GM23338 (cell line): ENCODE data around the gene OAS3. TPM values are rescaled to one million over a fixed set of nuclear protein-coding genes. Genes with fewer than 3 reads are reported as not detected.

Experiments
- ATAC-seq: fragments of 200-7000 bp; cut with Tn5 transposase; 3 replicates; pipeline ENCODE4 v1.9.1; 2020
- DNase-seq: peaks from one replicate; pipeline ENCODE4 v3.0.0-alpha.2; 2015; ENCODE audit warnings: low spot score
- H2AFZ ChIP-seq: fragments of 200-600 bp; sonication (generic); 2 replicates; pipeline ENCODE4 v1.8.0; 2016; ENCODE audit warnings: antibody characterized with exemption, mild to moderate bottlenecking, moderate library complexity
- H3F3A ChIP-seq: fragments of 200-600 bp; sonication (generic); replicated peaks from 2 replicates; pipeline ENCODE4 v1.8.0; 2017; ENCODE audit warnings: antibody characterized with exemption, mixed run types, low read depth
- H3K27ac ChIP-seq: fragments of 200-600 bp; sonication (generic); 2 replicates; pipeline ENCODE4 v1.6.1; 2016; ENCODE audit warnings: low read depth
- H3K27me3 ChIP-seq: fragments of 200-600 bp; sonication (generic); 2 replicates; pipeline ENCODE4 v1.8.0; 2016; ENCODE audit warnings: mild to moderate bottlenecking, mixed run types, moderate library complexity; ENCODE audit not compliant: insufficient read depth
- H3K36me3 ChIP-seq: fragments of 200-600 bp; sonication (generic); 2 replicates; pipeline ENCODE4 v1.8.0; 2016; ENCODE audit warnings: mild to moderate bottlenecking; ENCODE audit not compliant: insufficient read depth
- H3K4me1 ChIP-seq: fragments of 200-600 bp; sonication (generic); 2 replicates; pipeline ENCODE4 v1.8.0; 2016; ENCODE audit warnings: mild to moderate bottlenecking, moderate library complexity; ENCODE audit not compliant: insufficient read depth
- H3K4me2 ChIP-seq: fragments of 200-600 bp; sonication (generic); 2 replicates; pipeline ENCODE4 v1.7.1; 2017; ENCODE audit warnings: mixed run types
- H3K4me3 ChIP-seq: fragments of 200-600 bp; sonication (generic); 2 replicates; pipeline ENCODE4 v1.6.1; 2016; ENCODE audit warnings: mixed run types
- H3K79me2 ChIP-seq: fragments of 200-600 bp; sonication (generic); replicated peaks from 2 replicates; pipeline ENCODE4 v1.8.0; 2017; ENCODE audit warnings: mild to moderate bottlenecking; ENCODE audit not compliant: insufficient read depth
- H3K9me2 ChIP-seq: fragments of 200-600 bp; sonication (generic); 2 replicates; pipeline ENCODE4 v1.8.0; 2017; ENCODE audit not compliant: insufficient read depth
- H4K20me1 ChIP-seq: fragments of 200-600 bp; sonication (generic); replicated peaks from 2 replicates; pipeline ENCODE4 v1.8.0; 2017; ENCODE audit warnings: mild to moderate bottlenecking; ENCODE audit not compliant: insufficient read depth
- H3K27ac Mint-ChIP-seq: 2 replicates; pipeline ENCODE4 v1.8.0; 2020; ENCODE audit warnings: inconsistent platforms, mild to moderate bottlenecking, moderate library complexity, mixed read lengths
- H3K27me3 Mint-ChIP-seq: 3 replicates; pipeline ENCODE4 v1.8.0; 2022; ENCODE audit warnings: low read depth, mild to moderate bottlenecking, moderate library complexity, mixed read lengths, inconsistent platforms; ENCODE audit not compliant: insufficient read depth, poor library complexity
- H3K36me3 Mint-ChIP-seq: 3 replicates; pipeline ENCODE4 v1.8.0; 2021; ENCODE audit warnings: low read depth, mild to moderate bottlenecking, inconsistent platforms, moderate library complexity, mixed read lengths
- H3K4me1 Mint-ChIP-seq: 3 replicates; pipeline ENCODE4 v1.8.0; 2020; ENCODE audit warnings: mild to moderate bottlenecking, inconsistent platforms, mixed read lengths
- H3K4me3 Mint-ChIP-seq: 3 replicates; pipeline ENCODE4 v1.8.0; 2021; ENCODE audit warnings: moderate library complexity, mild to moderate bottlenecking, inconsistent platforms, mixed read lengths
- H3K9me3 Mint-ChIP-seq: 3 replicates; pipeline ENCODE4 v1.8.0; 2020; ENCODE audit warnings: moderate library complexity, mild to moderate bottlenecking, inconsistent platforms, mixed read lengths
- CREB1 ChIP-seq: fragments of 250-450 bp; sonication (Bioruptor Pico); IDR thresholded peaks from 2 replicates; pipeline ENCODE4 v1.5.0; 2020; ENCODE audit warnings: low read depth, mild to moderate bottlenecking, moderate library complexity
- EZH2 ChIP-seq: fragments of 200-600 bp; sonication (generic); IDR thresholded peaks from one replicate; pipeline ENCODE4 v1.8.0; 2017; ENCODE audit warnings: antibody characterized with exemption, mild to moderate bottlenecking, low read depth; ENCODE audit not compliant: unreplicated experiment
- EZH2phosphoT487 ChIP-seq: fragments of 200-600 bp; sonication (generic); IDR thresholded peaks from one replicate; pipeline ENCODE4 v1.8.1; 2018; ENCODE audit warnings: antibody characterized with exemption; ENCODE audit not compliant: unreplicated experiment
- JUNB ChIP-seq: IDR thresholded peaks from one replicate; pipeline ENCODE4 v1.6.1; 2016; ENCODE audit warnings: antibody characterized with exemption; ENCODE audit not compliant: unreplicated experiment
- NANOG ChIP-seq: IDR thresholded peaks from 2 replicates; pipeline ENCODE4 v1.6.1; 2016; ENCODE audit warnings: antibody characterized with exemption, borderline replicate concordance
- POLR2AphosphoS5 ChIP-seq: IDR thresholded peaks from 2 replicates; pipeline ENCODE4 v1.6.1; 2016; ENCODE audit warnings: antibody characterized with exemption, low read depth
- REST ChIP-seq: IDR thresholded peaks from one replicate; pipeline ENCODE4 v1.6.1; 2018; ENCODE audit warnings: antibody characterized with exemption; ENCODE audit not compliant: unreplicated experiment
- STAT1 ChIP-seq: IDR thresholded peaks from one replicate; pipeline ENCODE4 v1.6.1; 2016; ENCODE audit warnings: antibody characterized with exemption; ENCODE audit not compliant: unreplicated experiment
- ZNF114 ChIP-seq: fragments of 250-450 bp; sonication (Bioruptor Pico); IDR thresholded peaks from 2 replicates; pipeline ENCODE4 v1.5.0; 2020; ENCODE audit warnings: mild to moderate bottlenecking, moderate library complexity
- ZNF331 ChIP-seq: fragments of 250-450 bp; sonication (Bioruptor Pico); IDR thresholded peaks from 2 replicates; pipeline ENCODE4 v1.5.0; 2020; ENCODE audit warnings: low read depth, mild to moderate bottlenecking, moderate library complexity
- polyA plus RNA-seq: library from polyadenylated mRNA; unstranded; fragments of >200 nt; fragmentation: Nextera tagmentation; extraction: Ambion mirVana; gene quantifications from 2 replicates; pipeline ENCODE4 v1.2.1, GENCODE V29; 2016
- total RNA-seq: library from RNA; depleted of rRNA; stranded (reverse); fragments of >200 nt; shearing (Covaris generic); gene quantifications from 2 replicates; pipeline ENCODE4 v1.2.3, GENCODE V29; 2014
- TF ChIP-seq, protein P1 (sequence below): IDR thresholded peaks from 2 replicates; pipeline ENCODE4 v1.6.1; 2016; ENCODE audit warnings: antibody characterized with exemption
- TF ChIP-seq, protein P2 (sequence below), 2 experiments: fragments of 200-600 bp in 1 of 2; sonication (generic) in 1 of 2; conservative IDR thresholded peaks; 2 replicates each; pipeline versions ENCODE4 v1.5.1 to v1.6.1; 2016 to 2017; ENCODE audit warnings: antibody characterized with exemption in 2 of 2, low read depth in 2 of 2, mild to moderate bottlenecking in 2 of 2, moderate library complexity in 1 of 2
- TF ChIP-seq, protein P3 (sequence below): fragments of 250-450 bp; sonication (Bioruptor Pico); IDR thresholded peaks from 2 replicates; pipeline ENCODE4 v1.5.0; 2020; ENCODE audit warnings: mild to moderate bottlenecking, moderate library complexity

The OAS3 gene
- total and polyA plus RNA-seq, 2 experiments from 2014 or later: 0.27 to 1.4 TPM

- Mint-ChIP-seq H3K4me1 (no peaks in the 10 kb centered on the region), H3K4me3 (no peak overlapping the region), H3K27me3 (peaks cover 6% of the 10 kb centered on the region), H3K27ac (no peak overlapping the region), H3K36me3 (no peaks in the 10 kb centered on the region), H3K9me3 (peaks cover 3% of the 10 kb centered on the region; the same call in 2 of the 3 replicates)
- H3K4me2 ChIP-seq: no peak overlapping the region
- DNase-seq (no peak), ATAC-seq (no peak)
- H3K4me3 ChIP-seq: no peak overlapping the region
- H3K36me3 ChIP-seq: no peaks in the 10 kb centered on the region
- no peaks in the 10 kb centered on the region for H4K20me1 ChIP-seq
- H3F3A ChIP-seq: no peaks in the 10 kb centered on the region
- H3K27me3 ChIP-seq: no peaks in the 10 kb centered on the region
- H3K79me2 ChIP-seq: no peaks in the 10 kb centered on the region
- no peaks in the 10 kb centered on the region for H3K9me2 ChIP-seq
- no peak overlapping the region for H3K27ac ChIP-seq
- no peaks in the 10 kb centered on the region for H3K4me1 ChIP-seq
- no peak overlapping the region for H2AFZ ChIP-seq
- TF ChIP-seq, protein P1, sequence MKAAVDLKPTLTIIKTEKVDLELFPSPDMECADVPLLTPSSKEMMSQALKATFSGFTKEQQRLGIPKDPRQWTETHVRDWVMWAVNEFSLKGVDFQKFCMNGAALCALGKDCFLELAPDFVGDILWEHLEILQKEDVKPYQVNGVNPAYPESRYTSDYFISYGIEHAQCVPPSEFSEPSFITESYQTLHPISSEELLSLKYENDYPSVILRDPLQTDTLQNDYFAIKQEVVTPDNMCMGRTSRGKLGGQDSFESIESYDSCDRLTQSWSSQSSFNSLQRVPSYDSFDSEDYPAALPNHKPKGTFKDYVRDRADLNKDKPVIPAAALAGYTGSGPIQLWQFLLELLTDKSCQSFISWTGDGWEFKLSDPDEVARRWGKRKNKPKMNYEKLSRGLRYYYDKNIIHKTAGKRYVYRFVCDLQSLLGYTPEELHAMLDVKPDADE: no peak
- TF ChIP-seq EZH2 (no peak), REST (no peak), JUNB (no peak), ZNF114 (CRISPR knock-in tag) (no peak), NANOG (no peak), EZH2phosphoT487 (no peak), STAT1 (no peak), ZNF331 (CRISPR knock-in tag) (no peak), CREB1 (no peak), POLR2AphosphoS5 (no peak)
- TF ChIP-seq, protein P2, sequence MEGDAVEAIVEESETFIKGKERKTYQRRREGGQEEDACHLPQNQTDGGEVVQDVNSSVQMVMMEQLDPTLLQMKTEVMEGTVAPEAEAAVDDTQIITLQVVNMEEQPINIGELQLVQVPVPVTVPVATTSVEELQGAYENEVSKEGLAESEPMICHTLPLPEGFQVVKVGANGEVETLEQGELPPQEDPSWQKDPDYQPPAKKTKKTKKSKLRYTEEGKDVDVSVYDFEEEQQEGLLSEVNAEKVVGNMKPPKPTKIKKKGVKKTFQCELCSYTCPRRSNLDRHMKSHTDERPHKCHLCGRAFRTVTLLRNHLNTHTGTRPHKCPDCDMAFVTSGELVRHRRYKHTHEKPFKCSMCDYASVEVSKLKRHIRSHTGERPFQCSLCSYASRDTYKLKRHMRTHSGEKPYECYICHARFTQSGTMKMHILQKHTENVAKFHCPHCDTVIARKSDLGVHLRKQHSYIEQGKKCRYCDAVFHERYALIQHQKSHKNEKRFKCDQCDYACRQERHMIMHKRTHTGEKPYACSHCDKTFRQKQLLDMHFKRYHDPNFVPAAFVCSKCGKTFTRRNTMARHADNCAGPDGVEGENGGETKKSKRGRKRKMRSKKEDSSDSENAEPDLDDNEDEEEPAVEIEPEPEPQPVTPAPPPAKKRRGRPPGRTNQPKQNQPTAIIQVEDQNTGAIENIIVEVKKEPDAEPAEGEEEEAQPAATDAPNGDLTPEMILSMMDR (conservative IDR thresholded peaks at IDR 0.05; ENCODE audit: low read depth in 2 of 2): no peak
- TF ChIP-seq, protein P3, sequence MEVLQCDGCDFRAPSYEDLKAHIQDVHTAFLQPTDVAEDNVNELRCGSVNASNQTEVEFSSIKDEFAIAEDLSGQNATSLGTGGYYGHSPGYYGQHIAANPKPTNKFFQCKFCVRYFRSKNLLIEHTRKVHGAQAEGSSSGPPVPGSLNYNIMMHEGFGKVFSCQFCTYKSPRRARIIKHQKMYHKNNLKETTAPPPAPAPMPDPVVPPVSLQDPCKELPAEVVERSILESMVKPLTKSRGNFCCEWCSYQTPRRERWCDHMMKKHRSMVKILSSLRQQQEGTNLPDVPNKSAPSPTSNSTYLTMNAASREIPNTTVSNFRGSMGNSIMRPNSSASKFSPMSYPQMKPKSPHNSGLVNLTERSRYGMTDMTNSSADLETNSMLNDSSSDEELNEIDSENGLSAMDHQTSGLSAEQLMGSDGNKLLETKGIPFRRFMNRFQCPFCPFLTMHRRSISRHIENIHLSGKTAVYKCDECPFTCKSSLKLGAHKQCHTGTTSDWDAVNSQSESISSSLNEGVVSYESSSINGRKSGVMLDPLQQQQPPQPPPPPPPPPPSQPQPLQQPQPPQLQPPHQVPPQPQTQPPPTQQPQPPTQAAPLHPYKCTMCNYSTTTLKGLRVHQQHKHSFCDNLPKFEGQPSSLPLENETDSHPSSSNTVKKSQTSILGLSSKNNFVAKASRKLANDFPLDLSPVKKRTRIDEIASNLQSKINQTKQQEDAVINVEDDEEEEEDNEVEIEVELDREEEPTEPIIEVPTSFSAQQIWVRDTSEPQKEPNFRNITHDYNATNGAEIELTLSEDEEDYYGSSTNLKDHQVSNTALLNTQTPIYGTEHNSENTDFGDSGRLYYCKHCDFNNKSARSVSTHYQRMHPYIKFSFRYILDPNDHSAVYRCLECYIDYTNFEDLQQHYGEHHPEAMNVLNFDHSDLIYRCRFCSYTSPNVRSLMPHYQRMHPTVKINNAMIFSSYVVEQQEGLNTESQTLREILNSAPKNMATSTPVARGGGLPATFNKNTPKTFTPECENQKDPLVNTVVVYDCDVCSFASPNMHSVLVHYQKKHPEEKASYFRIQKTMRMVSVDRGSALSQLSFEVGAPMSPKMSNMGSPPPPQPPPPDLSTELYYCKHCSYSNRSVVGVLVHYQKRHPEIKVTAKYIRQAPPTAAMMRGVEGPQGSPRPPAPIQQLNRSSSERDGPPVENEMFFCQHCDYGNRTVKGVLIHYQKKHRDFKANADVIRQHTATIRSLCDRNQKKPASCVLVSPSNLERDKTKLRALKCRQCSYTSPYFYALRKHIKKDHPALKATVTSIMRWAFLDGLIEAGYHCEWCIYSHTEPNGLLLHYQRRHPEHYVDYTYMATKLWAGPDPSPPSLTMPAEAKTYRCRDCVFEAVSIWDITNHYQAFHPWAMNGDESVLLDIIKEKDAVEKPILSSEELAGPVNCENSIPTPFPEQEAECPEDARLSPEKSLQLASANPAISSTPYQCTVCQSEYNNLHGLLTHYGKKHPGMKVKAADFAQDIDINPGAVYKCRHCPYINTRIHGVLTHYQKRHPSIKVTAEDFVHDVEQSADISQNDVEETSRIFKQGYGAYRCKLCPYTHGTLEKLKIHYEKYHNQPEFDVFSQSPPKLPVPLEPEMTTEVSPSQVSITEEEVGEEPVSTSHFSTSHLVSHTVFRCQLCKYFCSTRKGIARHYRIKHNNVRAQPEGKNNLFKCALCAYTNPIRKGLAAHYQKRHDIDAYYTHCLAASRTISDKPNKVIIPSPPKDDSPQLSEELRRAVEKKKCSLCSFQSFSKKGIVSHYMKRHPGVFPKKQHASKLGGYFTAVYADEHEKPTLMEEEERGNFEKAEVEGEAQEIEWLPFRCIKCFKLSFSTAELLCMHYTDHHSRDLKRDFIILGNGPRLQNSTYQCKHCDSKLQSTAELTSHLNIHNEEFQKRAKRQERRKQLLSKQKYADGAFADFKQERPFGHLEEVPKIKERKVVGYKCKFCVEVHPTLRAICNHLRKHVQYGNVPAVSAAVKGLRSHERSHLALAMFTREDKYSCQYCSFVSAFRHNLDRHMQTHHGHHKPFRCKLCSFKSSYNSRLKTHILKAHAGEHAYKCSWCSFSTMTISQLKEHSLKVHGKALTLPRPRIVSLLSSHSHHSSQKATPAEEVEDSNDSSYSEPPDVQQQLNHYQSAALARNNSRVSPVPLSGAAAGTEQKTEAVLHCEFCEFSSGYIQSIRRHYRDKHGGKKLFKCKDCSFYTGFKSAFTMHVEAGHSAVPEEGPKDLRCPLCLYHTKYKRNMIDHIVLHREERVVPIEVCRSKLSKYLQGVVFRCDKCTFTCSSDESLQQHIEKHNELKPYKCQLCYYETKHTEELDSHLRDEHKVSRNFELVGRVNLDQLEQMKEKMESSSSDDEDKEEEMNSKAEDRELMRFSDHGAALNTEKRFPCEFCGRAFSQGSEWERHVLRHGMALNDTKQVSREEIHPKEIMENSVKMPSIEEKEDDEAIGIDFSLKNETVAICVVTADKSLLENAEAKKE: no peak
Observed at GRCh38 chr12:113000433-113000832, 62.2 kb downstream of the OAS3 start.
